ENCODE results near the gene CYP4B1.

GRCh38 chr1:46820560-46821060, 21.8 kb downstream of the CYP4B1 start:
- TF ChIP-seq CSRNP3 (CRISPR knock-in tag; IDR thresholded peaks at IDR 0.05) (no peak), ESRRG (CRISPR knock-in tag; IDR thresholded peaks at IDR 0.05) (no peak), ZNF565 (CRISPR knock-in tag; conservative IDR thresholded peaks at IDR 0.05; ENCODE audit: low read depth) (no peak)
